ENCODE data around the gene STK39. TPM values are rescaled to one million over a fixed set of nuclear protein-coding genes. Genes with fewer than 3 reads are reported as not detected.
A peak's percentile ranks its signal among the peaks of the same experiment; 100 is the strongest.

Gene STK39
- total and polyA plus RNA-seq, 9 of the 15 experiments (the other 6 are each of a cell fraction or from before 2014, with no cell fraction given): 0.19 to 0.76 (median 0.51) TPM

GRCh38 chr2:168210216-168210894 lies 37.0 kb downstream of the STK39 start (continued):
- TF ChIP-seq SAP30 (IDR thresholded peaks at IDR 0.05; ENCODE audit: borderline replicate concordance, insufficient read depth, low read depth, low read length, poor library complexity, severe bottlenecking) (no peak), ZNF740 (CRISPR knock-in tag; IDR thresholded peaks at IDR 0.05) (no peak), ZNF740 (tag; IDR thresholded peaks at IDR 0.05) (no peak)

GRCh38 chr2:168208652-168209051 lies 38.7 kb downstream of the STK39 start:
- no peaks in the 10 kb centered on the region for H4K20me1 ChIP-seq (replicated peaks; ENCODE audit: control insufficient read depth, insufficient read depth, low read length)
- H3K4me3 ChIP-seq: no peak overlapping the region
- ChIA-PET POLR2A (no interaction called here), CTCF (ENCODE audit: low intra/inter-chr PET ratio) (no interaction called here)
- H3K4me2 ChIP-seq (ENCODE audit: insufficient read depth, low read length): no peak overlapping the region
- intact Hi-C loops (cut with micrococcal nuclease): no loop called here
- peak; percentile 76 for ATAC-seq
- no peaks in the 10 kb centered on the region for H3K9me3 ChIP-seq (replicated peaks; ENCODE audit: control insufficient read depth, insufficient read depth, low read depth, low read length)
- H3K27me3 ChIP-seq (ENCODE audit: control insufficient read depth in 2 of 2, insufficient read depth in 2 of 2, low read length in 2 of 2): peaks cover 6 to 12% of the 10 kb centered on the region in 2 experiments; a peak in 3 of 5 replicates
- in situ Hi-C loops (cut with MboI): no loop called here
- no peak for FAIRE-seq
- no peak overlapping the region for H3K27ac ChIP-seq (ENCODE audit: extremely low read depth, low read depth, low read length)
- no peaks in the 10 kb centered on the region for H3K36me3 ChIP-seq (ENCODE audit: control insufficient read depth, insufficient read depth, low read length)
- no peak overlapping the region for H3K9ac ChIP-seq (ENCODE audit: insufficient read depth in 1 of 2, low read depth in 2 of 2, low read length in 2 of 2)
- 0% methylated on average over 2 of the region's 2 CpGs for WGBS (ENCODE audit: insufficient coverage, low coverage, missing lambda C conversion rate)
- H3K9me1 ChIP-seq (ENCODE audit: control insufficient read depth, insufficient read depth, low read length): no peaks in the 10 kb centered on the region
- no peak overlapping the region for H2AFZ ChIP-seq (ENCODE audit: low read depth, low read length)
- no TSS peak for BruUV-seq (replicated peaks)
- H3K4me1 ChIP-seq (replicated peaks in 1 of 2; ENCODE audit: control insufficient read depth in 2 of 2, insufficient read depth in 2 of 2, low read length in 2 of 2): no peaks in the 10 kb centered on the region; a peak in 1 of 5 replicates
- no peaks in the 10 kb centered on the region for H3K79me2 ChIP-seq (ENCODE audit: control insufficient read depth, insufficient read depth, low read length)
- peak in 2 of 4 experiments; percentile 21 to 28 for DNase-seq (ENCODE audit: extremely low read depth in 1 of 4, low spot score in 3 of 4)
- TF ChIP-seq TOE1 (IDR thresholded peaks at IDR 0.05; ENCODE audit: borderline replicate concordance) (peak; percentile 73), TOE1 (CRISPR knock-in tag; IDR thresholded peaks at IDR 0.05; ENCODE audit: borderline replicate concordance, low read depth) (no peak), CBFA2T3 (IDR thresholded peaks at IDR 0.05) (peak; percentile 52), SMAD4 (CRISPR knock-in tag; conservative IDR thresholded peaks at IDR 0.05) (0 out of 2 replicates have a peak, but pooled peaks have one; percentile 34), USF2 (CRISPR knock-in tag; IDR thresholded peaks at IDR 0.05) (peak; percentile 70), MBD1 (CRISPR knock-in tag; IDR thresholded peaks at IDR 0.05) (no peak), ZBTB9 (CRISPR knock-in tag; IDR thresholded peaks at IDR 0.05) (0 out of 2 replicates have a peak, but pooled peaks have one; percentile 48), CTBP1 (IDR thresholded peaks at IDR 0.05; ENCODE audit: borderline replicate concordance) (peak; percentile 69)

All from K562 (cell line).